ENCODE results near the gene ERBB2.

- no peak for TF ChIP-seq CTCF (IDR thresholded peaks at IDR 0.05)
- TF ChIP-seq POLR2A (IDR thresholded peaks at IDR 0.05), result no peak
Measured at GRCh38 chr17:39754958-39755553, 55.2 kb downstream of the ERBB2 start.

Measured in right lobe of liver (tissue), 4 donors.